ENCODE measurements around the gene DLGAP5.

GRCh38 chr14:55114720-55115119, 76.7 kb downstream of the DLGAP5 start:
- no peak for TF ChIP-seq CTCF (IDR thresholded peaks at IDR 0.05)
- TF ChIP-seq POLR2AphosphoS5 (IDR thresholded peaks at IDR 0.05), result no peak
- no peak for TF ChIP-seq POLR2A (IDR thresholded peaks at IDR 0.05)
